COLO829 (cell line): ENCODE results near the gene CBX3.
"Not testable (repeated sequence)": the region's sequence is repeated elsewhere in the genome, so short reads cannot be mapped to it uniquely, and the experiment has no call there.

Source experiments
- DNase-seq: peaks from one replicate; pipeline ENCODE4 v3.0.0; 2012; ENCODE audit warnings: low spot score

CBX3 gene

GRCh38 chr7:26170663-26171062, 30.9 kb upstream of the CBX3 start:
- DNase-seq = no peak

GRCh38 chr7:26171601-26172000, 29.9 kb upstream of the CBX3 start:
- no peak for DNase-seq

GRCh38 chr7:26172048-26172447, 29.5 kb upstream of the CBX3 start:
- DNase-seq = no peak

GRCh38 chr7:26175903-26176302, 25.6 kb upstream of the CBX3 start:
- DNase-seq = not testable (repeated sequence)

- not testable (repeated sequence) for DNase-seq
Measured at GRCh38 chr7:26176696-26177095, 24.8 kb upstream of the CBX3 start.

GRCh38 chr7:26177269-26177668, 24.3 kb upstream of the CBX3 start:
- not testable (repeated sequence) for DNase-seq

GRCh38 chr7:26178272-26178960, 23.1 kb upstream of the CBX3 start:
- no peak for DNase-seq

GRCh38 chr7:26179422-26179821, 22.1 kb upstream of the CBX3 start:
- DNase-seq = no peak

GRCh38 chr7:26179826-26180497, 21.6 kb upstream of the CBX3 start:
- DNase-seq = no peak

GRCh38 chr7:26180792-26181198, 20.8 kb upstream of the CBX3 start:
- no peak for DNase-seq

- no peak for DNase-seq
Measured at GRCh38 chr7:26181474-26182227, 19.9 kb upstream of the CBX3 start.

GRCh38 chr7:26182283-26182682, 19.3 kb upstream of the CBX3 start:
- DNase-seq = no peak

- no peak for DNase-seq
Measured at GRCh38 chr7:26182706-26183105, 18.8 kb upstream of the CBX3 start.

- no peak for DNase-seq
Measured at GRCh38 chr7:26183545-26184280, 17.8 kb upstream of the CBX3 start.

- not testable (repeated sequence) for DNase-seq
Measured at GRCh38 chr7:26184281-26185101, 17.1 kb upstream of the CBX3 start.

- no peak for DNase-seq
Measured at GRCh38 chr7:26185131-26185843, 16.3 kb upstream of the CBX3 start.

- DNase-seq = no peak
Measured at GRCh38 chr7:26185844-26186180, 15.7 kb upstream of the CBX3 start.

- no peak for DNase-seq
Measured at GRCh38 chr7:26186364-26187311, 14.9 kb upstream of the CBX3 start.

- DNase-seq = no peak
Measured at GRCh38 chr7:26187380-26188205, 14.0 kb upstream of the CBX3 start.
